Activated effector memory CD4-positive, alpha-beta T cell treated with anti-CD3 and anti-CD28 coated beads, Interleukin-2, amount 50 U/mL, for 16 hours (primary cell): ENCODE results near the gene TMEM132C.

ENCODE experiments used
- DNase-seq: peaks from one replicate; pipeline ENCODE4 v3.0.0-alpha.2; 2020

Gene TMEM132C

DNA sequence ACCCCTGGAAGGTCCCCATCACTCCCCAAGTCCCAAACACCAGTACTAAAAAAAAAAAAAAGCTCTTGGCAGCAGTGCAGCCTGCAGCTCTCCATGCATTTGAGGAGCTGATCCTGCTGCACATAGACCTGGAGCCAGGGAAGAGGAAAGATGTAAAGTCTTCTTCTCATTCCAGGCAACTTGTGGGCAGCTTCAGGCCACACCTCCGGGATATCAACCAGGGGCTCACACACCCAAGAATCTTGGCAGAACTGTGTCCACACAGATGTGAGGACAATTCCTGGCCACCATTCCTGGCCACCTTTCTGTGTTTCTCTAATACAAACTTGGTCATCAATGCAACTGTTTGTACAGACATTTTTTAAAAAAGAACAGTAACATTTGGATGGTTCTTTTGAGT, 72.7 kb downstream of the TMEM132C start:
- DNase-seq: no peak

GRCh38 chr12:128353301-128353700, 86.3 kb downstream of the TMEM132C start:
- DNase-seq: no peak

DNA sequence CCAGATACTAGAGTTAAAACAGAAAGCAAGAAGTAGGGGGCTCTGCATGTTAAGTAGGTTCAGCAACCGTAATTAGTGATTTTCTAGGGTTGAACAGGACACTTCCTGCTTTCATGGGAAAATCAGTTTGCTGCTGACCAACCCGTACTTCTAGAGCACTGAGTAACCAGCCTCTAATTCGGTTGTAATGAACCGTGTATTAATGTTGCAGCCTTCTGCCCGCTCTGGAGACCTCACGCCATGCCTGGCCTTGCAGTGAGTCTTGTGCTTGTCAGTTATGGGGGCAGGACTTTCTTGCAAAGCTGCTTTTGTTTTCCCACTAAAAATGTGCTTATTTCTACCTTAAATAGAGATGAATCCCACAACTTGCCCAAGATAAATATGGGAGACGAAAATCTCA, 89.6 kb downstream of the TMEM132C start:
- no peak for DNase-seq

- no peak for DNase-seq
These were observed 94.5 kb downstream of the TMEM132C start for GRCh38 chr12:128361400-128361995.

- no peak for DNase-seq
These were observed 98.1 kb downstream of the TMEM132C start for GRCh38 chr12:128365032-128365431.

- DNase-seq: no peak
These were observed 98.8 kb downstream of the TMEM132C start for GRCh38 chr12:128365651-128366231.

DNA sequence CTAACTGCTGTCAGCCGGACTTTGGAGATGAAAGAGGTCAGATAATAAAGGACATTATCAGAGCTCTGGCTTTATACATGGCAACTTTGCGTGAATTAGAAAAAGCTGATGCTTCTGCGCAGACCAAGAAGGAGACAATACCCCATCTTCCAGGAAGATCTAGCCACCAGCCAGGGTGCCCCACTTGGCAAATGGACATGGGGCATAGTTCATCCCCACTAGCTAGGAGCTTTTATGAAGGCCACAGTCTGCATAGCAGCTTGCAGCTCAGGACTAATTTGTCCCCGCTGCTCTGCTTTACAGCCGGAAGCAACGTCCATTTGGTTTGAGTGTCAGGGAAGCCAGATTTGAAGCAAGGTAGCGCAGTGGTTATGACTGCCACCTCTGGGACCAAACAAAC, 101.0 kb downstream of the TMEM132C start:
- no peak for DNase-seq

DNA sequence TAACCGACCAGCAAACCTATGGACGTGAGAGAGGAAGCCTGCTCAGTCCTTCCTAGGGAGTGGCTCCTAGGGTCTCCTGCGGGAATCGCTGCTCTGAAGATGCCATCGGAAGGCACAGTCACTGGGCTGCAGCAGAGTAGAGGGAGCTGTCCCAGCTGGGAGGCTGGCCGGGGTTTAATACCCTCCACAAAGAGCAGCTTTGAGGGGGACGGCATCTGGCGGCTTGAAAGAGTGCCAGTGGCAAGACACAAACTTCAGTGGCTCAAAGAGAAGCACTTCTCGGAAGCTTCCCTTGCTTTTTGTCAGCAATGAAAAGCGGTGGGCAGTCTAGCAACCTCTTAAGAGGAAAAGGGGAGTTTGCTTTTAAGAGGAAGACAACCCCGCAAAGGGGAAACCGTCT, 114.6 kb downstream of the TMEM132C start:
- DNase-seq: no peak

- no peak for DNase-seq
These were observed 115.0 kb downstream of the TMEM132C start for GRCh38 chr12:128381946-128382345.

- DNase-seq: no peak
These were observed 116.0 kb downstream of the TMEM132C start for GRCh38 chr12:128382946-128383345.

- no peak for DNase-seq
These were observed 116.5 kb downstream of the TMEM132C start for GRCh38 chr12:128383357-128383937.

DNA sequence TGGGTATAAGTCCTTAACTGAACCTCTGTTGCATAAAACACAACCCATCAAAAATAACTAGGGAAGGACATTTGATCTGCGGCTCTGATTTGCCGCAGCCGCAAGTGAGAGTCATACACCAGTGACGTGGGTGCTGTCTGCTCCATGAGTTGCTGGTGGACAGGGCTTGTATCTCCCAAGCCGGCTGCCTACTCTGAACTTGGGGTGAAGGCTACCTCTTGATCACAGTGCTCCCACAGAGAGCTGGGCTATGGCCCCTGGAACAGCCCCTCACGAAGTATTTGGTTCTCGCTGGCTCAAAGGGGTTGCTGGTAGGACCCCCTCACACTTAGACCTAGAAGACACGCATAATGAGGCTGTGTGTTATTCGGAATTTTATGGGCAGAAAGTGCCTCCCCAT, 118.8 kb downstream of the TMEM132C start:
- no peak for DNase-seq

GRCh38 chr12:128387811-128388422, 120.9 kb downstream of the TMEM132C start:
- DNase-seq: no peak

GRCh38 chr12:128388461-128389000, 121.6 kb downstream of the TMEM132C start:
- DNase-seq: no peak

DNA sequence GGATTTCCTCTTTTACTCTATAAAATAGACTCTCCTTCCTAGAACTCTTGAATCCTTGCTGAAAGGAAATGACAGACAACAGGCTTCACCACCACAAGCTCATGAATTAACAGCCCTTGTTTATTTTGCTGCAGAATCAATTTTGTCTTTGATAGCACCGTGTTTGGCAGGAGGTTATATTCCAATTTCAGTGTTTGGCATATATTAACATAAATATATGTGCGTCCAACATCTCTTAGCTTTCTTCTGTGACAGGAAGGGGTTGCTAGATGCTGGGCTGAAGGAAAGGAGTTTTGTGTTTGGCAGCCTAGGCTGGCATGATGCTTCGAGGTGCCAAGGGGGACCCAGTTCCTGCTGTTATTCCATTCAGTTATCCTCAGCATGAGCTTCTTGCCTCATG, 126.4 kb downstream of the TMEM132C start:
- no peak for DNase-seq

DNA sequence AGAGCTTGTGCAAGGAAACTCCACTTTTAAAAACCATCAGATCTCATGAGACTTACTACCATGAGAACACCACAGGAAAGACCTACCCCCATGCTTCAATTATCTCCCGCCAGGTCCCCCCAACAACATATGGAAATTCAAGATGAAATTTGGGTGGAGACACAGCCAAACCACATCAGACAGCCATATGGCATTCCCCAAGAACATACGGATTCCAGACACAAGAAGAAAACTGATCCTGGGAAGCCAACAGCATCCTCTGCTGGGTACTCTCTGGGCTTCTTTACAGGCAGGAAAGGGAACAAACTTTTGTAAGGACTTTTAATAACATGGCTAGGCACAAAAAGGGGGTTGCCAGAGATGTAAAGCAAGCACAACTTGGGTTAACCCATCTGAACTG, 127.2 kb downstream of the TMEM132C start:
- DNase-seq: no peak

- DNase-seq: no peak
These were observed 132.3 kb downstream of the TMEM132C start for GRCh38 chr12:128399253-128399652.

DNA sequence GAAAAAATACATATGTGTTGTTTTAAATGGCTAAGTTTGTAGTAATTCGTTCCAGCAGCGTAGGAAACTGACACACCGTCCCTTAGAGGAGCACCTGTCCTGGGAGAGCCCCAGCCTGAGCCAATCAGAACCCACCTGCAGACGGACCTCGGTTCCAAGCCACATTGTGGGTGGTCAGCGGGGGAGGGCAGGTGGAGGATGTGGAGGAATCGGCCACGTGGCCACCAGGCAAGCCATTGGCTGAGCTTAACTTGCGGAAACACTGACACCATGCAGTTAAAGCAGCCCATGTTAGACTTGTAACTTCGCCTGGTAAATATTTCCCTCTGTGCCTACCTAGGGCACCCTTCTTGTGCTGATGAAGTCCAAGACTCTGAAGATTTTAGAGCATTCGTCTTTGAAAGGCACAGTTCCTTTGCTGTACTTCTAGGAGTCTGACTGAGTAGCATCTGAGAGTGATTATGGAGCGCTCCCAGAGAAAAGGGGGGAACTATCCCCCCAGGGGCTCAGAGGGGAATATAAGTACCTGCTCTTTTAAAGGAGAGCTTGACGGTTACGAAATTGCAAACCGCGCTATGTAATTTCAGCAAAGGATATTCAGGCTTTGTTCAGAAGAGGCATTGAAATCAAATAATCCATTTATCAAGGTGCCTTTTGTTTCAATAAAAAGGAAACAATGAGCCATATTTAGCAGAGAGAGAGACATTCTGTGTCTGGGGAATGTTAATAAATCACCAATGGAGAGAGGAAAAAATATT, 135.7 kb downstream of the TMEM132C start:
- DNase-seq: no peak

- DNase-seq: no peak
These were observed 141.7 kb downstream of the TMEM132C start for GRCh38 chr12:128408669-128409068.

DNA sequence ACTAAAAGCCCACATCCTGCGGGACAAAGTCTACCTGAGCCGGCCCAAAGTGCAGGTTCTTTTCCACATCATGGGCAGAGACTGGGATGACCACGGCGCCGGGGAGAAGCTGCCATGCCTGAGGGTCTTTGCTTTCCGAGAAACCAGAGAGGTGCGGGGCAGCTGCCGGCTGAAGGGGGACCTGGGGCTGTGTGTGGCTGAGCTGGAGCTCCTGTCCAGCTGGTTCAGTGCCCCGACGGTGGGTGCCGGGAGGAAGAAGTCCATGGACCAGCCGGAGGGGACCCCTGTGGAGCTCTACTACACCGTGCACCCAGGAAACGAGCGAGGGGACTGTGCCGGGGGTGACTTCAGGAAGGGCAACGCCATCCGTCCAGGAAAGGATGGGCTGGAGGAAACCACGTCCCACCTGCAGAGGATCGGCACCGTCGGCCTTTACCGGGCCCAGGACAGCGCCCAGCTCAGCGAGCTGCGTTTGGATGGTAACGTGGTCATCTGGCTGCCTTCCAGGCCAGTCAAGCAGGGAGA, 148.1 kb downstream of the TMEM132C start:
- DNase-seq: no peak

DNA sequence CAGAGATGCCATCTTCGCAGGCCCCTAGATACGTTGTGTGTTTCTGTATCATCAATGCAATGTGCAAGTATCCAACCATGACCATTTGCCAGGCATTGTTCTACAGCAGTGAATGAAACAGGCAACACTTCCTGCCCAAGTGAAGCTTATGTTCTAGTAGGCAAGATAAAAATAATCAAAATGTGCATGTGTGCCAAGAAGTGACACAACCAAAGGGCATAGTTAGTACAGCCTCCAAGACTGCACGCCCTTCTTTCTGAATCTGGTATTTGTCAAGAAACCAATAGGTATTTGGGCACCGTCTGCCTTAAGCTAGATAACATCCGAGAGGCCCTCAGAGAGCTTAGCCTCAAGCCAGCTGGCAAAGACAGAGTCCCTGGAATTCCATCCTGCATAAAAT, 152.0 kb downstream of the TMEM132C start:
- DNase-seq: no peak

GRCh38 chr12:128420163-128420562, 153.2 kb downstream of the TMEM132C start:
- DNase-seq: no peak

DNA sequence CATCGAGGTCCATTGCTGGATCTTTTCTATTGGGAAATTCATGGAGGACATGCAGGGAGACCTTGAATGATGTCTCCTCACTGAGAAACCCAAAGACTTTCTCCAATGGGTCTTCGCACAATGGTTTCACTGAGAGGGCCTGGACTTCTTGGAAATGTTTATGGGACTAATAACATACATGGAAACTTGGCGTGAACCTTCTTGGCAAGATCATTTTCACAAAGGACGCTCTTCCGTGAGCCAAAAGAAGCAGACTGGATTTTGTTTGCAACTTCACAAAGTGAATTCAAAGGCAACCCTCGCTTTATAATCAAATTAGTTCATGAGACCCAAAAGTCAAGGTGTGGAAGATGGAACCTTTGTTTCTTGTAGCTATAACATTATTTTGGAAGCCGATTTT, 154.4 kb downstream of the TMEM132C start:
- DNase-seq: no peak
